Measurements from ENCODE around the gene CDH4. TPM values are rescaled to one million over a fixed set of nuclear protein-coding genes. Genes with fewer than 3 reads are reported as not detected.

CDH4 gene
- total and polyA plus RNA-seq, 2 of the 13 experiments (the other 11 are each of a cell fraction or from before 2014, with no cell fraction given), result not detected

DNA sequence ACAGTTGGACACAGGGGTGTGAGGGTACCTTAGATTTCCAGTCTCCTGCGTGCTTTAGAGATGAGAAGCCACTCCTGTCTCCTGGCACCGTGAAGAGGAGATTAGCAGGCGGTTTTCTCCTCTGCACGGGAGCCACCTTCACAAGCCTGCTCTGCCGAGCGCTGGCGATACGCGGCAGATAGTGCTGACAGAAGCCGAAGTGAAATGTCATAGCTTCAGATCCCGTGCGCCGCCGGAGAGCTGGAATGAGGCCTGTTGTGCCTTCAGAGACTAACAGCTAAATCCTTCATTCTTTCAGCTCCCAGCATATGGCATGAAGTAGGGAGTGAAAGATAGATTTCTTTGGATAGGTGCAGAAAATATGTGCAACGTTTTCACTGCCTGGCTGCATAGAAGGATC lies 442.6 kb downstream of the CDH4 start (continued):
- TF ChIP-seq, protein P1, sequence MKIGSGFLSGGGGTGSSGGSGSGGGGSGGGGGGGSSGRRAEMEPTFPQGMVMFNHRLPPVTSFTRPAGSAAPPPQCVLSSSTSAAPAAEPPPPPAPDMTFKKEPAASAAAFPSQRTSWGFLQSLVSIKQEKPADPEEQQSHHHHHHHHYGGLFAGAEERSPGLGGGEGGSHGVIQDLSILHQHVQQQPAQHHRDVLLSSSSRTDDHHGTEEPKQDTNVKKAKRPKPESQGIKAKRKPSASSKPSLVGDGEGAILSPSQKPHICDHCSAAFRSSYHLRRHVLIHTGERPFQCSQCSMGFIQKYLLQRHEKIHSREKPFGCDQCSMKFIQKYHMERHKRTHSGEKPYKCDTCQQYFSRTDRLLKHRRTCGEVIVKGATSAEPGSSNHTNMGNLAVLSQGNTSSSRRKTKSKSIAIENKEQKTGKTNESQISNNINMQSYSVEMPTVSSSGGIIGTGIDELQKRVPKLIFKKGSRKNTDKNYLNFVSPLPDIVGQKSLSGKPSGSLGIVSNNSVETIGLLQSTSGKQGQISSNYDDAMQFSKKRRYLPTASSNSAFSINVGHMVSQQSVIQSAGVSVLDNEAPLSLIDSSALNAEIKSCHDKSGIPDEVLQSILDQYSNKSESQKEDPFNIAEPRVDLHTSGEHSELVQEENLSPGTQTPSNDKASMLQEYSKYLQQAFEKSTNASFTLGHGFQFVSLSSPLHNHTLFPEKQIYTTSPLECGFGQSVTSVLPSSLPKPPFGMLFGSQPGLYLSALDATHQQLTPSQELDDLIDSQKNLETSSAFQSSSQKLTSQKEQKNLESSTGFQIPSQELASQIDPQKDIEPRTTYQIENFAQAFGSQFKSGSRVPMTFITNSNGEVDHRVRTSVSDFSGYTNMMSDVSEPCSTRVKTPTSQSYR (CRISPR knock-in tag; IDR thresholded peaks at IDR 0.05; ENCODE audit: borderline replicate concordance), result no peak
- TF ChIP-seq ZMYM4 (CRISPR knock-in tag; IDR thresholded peaks at IDR 0.05), result no peak

DNA sequence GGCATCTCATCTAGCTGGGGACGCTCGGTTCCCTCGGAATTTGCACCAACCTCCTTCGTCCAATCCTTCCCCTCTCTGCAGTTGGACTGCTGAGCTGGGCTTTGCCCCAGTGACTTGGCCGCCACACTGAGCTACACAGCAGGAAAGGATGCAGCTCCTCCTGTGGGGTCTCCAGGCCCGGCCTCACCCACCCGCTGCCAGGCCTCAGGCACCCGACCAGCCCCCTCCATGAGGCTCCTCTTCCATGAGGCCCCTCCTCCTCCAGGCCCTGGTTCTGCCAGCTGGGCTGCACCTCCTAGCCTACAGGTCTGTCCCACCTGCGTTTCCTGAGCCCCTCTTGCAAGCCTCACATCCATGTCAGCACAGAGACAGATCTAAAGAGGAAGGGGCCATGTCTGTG lies 443.7 kb downstream of the CDH4 start:
- Histone ChIP-seq H3K4me3 (replicated peaks in 1 of 3; ENCODE audit: insufficient read depth in 1 of 3, low read depth in 2 of 3, low read length in 3 of 3) (no peak overlapping the region), H3K9ac (ENCODE audit: insufficient read depth, low read depth, low read length) (no peak overlapping the region), H3K27me3 (ENCODE audit: control insufficient read depth in 1 of 2, insufficient read depth in 2 of 2, low read length in 2 of 2) (peaks cover 20 to 85% of the 10 kb centered on the region in 2 experiments), H4K20me1 (ENCODE audit: insufficient read depth, low read length) (no peaks in the 10 kb centered on the region), H3K4me1 (ENCODE audit: insufficient read depth, low read length) (no peaks in the 10 kb centered on the region), H3K9me3 (ENCODE audit: low read length) (no peaks in the 10 kb centered on the region), H3K27ac (ENCODE audit: extremely low read length, insufficient read depth, low read length) (no peak overlapping the region), H2AFZ (ENCODE audit: low read length) (no peak overlapping the region), H3K79me2 (ENCODE audit: insufficient read depth, low read length) (no peaks in the 10 kb centered on the region), H3K36me3 (replicated peaks in 1 of 2; ENCODE audit: control insufficient read depth in 1 of 2, insufficient read depth in 2 of 2, low read length in 2 of 2) (no peaks in the 10 kb centered on the region), H3K4me2 (ENCODE audit: low read depth, low read length) (no peak overlapping the region)
- ChIA-PET CTCF (ENCODE audit: low intra/inter-chr PET ratio, low total read pairs) (no interaction called here), POLR2A (no interaction called here)
- intact Hi-C loops (cut with micrococcal nuclease; ENCODE audit: unreplicated experiment) (no loop called here), in situ Hi-C loops (cut with HindIII; ENCODE audit: extremely low pct_ligation_motif_present, low pct_unique_long_range_greater_than_20kb) (no loop called here)
- no TSS peak for BruUV-seq (replicated peaks)
- ATAC-seq (no peak), FAIRE-seq (no peak), DNase-seq (ENCODE audit: low spot score) (no peak)
- 5% methylated on average over 9 of the region's 9 CpGs for whole genome bisulfite sequencing (ENCODE audit: low lambda C conversion rate)
- TF ChIP-seq ZNF75D (CRISPR knock-in tag; IDR thresholded peaks at IDR 0.05; ENCODE audit: borderline replicate concordance) (no peak), PHF5A (CRISPR knock-in tag; IDR thresholded peaks at IDR 0.05; ENCODE audit: low read depth, unreplicated experiment) (no peak), MAFF (IDR thresholded peaks at IDR 0.05; ENCODE audit: low read depth, low read length) (no peak), MBD4 (IDR thresholded peaks at IDR 0.05; ENCODE audit: borderline replicate concordance, low read length) (no peak), NR2F1 (CRISPR knock-in tag; IDR thresholded peaks at IDR 0.05) (no peak), ZNF383 (CRISPR knock-in tag; IDR thresholded peaks at IDR 0.05; ENCODE audit: borderline replicate concordance) (no peak), PBX2 (CRISPR knock-in tag; IDR thresholded peaks at IDR 0.05) (no peak), ZNF850 (CRISPR knock-in tag; conservative IDR thresholded peaks at IDR 0.05) (no peak), ZNF670 (CRISPR knock-in tag; IDR thresholded peaks at IDR 0.05; ENCODE audit: borderline replicate concordance) (no peak), PCBP2 (optimal IDR thresholded peaks at IDR 0.05; ENCODE audit: low read depth, low read length, poor library complexity, severe bottlenecking) (no peak)
- TF ChIP-seq, protein P2, sequence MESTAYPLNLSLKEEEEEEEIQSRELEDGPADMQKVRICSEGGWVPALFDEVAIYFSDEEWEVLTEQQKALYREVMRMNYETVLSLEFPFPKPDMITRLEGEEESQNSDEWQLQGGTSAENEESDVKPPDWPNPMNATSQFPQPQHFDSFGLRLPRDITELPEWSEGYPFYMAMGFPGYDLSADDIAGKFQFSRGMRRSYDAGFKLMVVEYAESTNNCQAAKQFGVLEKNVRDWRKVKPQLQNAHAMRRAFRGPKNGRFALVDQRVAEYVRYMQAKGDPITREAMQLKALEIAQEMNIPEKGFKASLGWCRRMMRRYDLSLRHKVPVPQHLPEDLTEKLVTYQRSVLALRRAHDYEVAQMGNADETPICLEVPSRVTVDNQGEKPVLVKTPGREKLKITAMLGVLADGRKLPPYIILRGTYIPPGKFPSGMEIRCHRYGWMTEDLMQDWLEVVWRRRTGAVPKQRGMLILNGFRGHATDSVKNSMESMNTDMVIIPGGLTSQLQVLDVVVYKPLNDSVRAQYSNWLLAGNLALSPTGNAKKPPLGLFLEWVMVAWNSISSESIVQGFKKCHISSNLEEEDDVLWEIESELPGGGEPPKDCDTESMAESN (CRISPR knock-in tag; conservative IDR thresholded peaks at IDR 0.05), result no peak
- TF ChIP-seq, protein P3, sequence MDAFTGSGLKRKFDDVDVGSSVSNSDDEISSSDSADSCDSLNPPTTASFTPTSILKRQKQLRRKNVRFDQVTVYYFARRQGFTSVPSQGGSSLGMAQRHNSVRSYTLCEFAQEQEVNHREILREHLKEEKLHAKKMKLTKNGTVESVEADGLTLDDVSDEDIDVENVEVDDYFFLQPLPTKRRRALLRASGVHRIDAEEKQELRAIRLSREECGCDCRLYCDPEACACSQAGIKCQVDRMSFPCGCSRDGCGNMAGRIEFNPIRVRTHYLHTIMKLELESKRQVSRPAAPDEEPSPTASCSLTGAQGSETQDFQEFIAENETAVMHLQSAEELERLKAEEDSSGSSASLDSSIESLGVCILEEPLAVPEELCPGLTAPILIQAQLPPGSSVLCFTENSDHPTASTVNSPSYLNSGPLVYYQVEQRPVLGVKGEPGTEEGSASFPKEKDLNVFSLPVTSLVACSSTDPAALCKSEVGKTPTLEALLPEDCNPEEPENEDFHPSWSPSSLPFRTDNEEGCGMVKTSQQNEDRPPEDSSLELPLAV (CRISPR knock-in tag; conservative IDR thresholded peaks at IDR 0.05; ENCODE audit: low read depth), result no peak

All from HepG2 (cell line).